ENCODE results near the gene SLC38A10. TPM values are rescaled to one million over a fixed set of nuclear protein-coding genes. Genes with fewer than 3 reads are reported as not detected.

SLC38A10 gene
- total and polyA plus RNA-seq, 2 of the 13 experiments (the other 11 are each of a cell fraction or from before 2014, with no cell fraction given) = 23.4 to 55.8 TPM

- TF ChIP-seq ZNF639 (CRISPR knock-in tag; conservative IDR thresholded peaks at IDR 0.05) = peak; percentile 26; the same call in 1 of the 2 replicates
- peak; percentile 96 for TF ChIP-seq ZNF83 (CRISPR knock-in tag; IDR thresholded peaks at IDR 0.05; ENCODE audit: borderline replicate concordance)
- TF ChIP-seq NR2F2 (IDR thresholded peaks at IDR 0.05; ENCODE audit: borderline replicate concordance, low read depth) = 0 out of 2 replicates have a peak, but pooled peaks have one; percentile 13
- TF ChIP-seq ZNF552 (CRISPR knock-in tag; IDR thresholded peaks at IDR 0.05; ENCODE audit: borderline replicate concordance) = no peak
- TF ChIP-seq ZNF331 (CRISPR knock-in tag; IDR thresholded peaks at IDR 0.05) = no peak; the same call in 1 of the 2 replicates
- 0 out of 2 replicates have a peak, but pooled peaks have one; percentile 37 for TF ChIP-seq ZNF431 (CRISPR knock-in tag; IDR thresholded peaks at IDR 0.05; ENCODE audit: borderline replicate concordance, low read depth)
- TF ChIP-seq KLF16 (CRISPR knock-in tag; IDR thresholded peaks at IDR 0.05) = 0 out of 4 replicates have a peak, but pooled peaks of 1 of the 2 experiments have one; percentile 9
- no peak; the same call in 1 of the 2 replicates for TF ChIP-seq TBX2 (CRISPR knock-in tag; IDR thresholded peaks at IDR 0.05; ENCODE audit: borderline replicate concordance)
- no peak for TF ChIP-seq TMF1 (CRISPR knock-in tag; IDR thresholded peaks at IDR 0.05; ENCODE audit: low read depth)
- peak; percentile 10; the same call in 1 of the 2 replicates for TF ChIP-seq ZNF205 (CRISPR knock-in tag; IDR thresholded peaks at IDR 0.05)
- TF ChIP-seq SRY (CRISPR knock-in tag; IDR thresholded peaks at IDR 0.05) = peak; percentile 36
- peak; percentile 92 for TF ChIP-seq YEATS4 (CRISPR knock-in tag; IDR thresholded peaks at IDR 0.05; ENCODE audit: borderline replicate concordance)
- peak; percentile 88 for TF ChIP-seq KDM2A (CRISPR knock-in tag; IDR thresholded peaks at IDR 0.05; ENCODE audit: borderline replicate concordance, low read depth)
- TF ChIP-seq RBAK (CRISPR knock-in tag; IDR thresholded peaks at IDR 0.05) = no peak
- peak; percentile 81; the same call in 1 of the 2 replicates for TF ChIP-seq KDM5B (CRISPR knock-in tag; IDR thresholded peaks at IDR 0.05; ENCODE audit: borderline replicate concordance)
- TF ChIP-seq ZNF605 (CRISPR knock-in tag; IDR thresholded peaks at IDR 0.05) = peak; percentile 7; the same call in 1 of the 2 replicates
- TF ChIP-seq ZBTB40 (IDR thresholded peaks at IDR 0.05) = no peak
- 0 out of 2 replicates have a peak, but pooled peaks have one; percentile 31 for TF ChIP-seq ZBTB40 (CRISPR knock-in tag; IDR thresholded peaks at IDR 0.05)
- TF ChIP-seq ZNF614 (CRISPR knock-in tag; IDR thresholded peaks at IDR 0.05; ENCODE audit: borderline replicate concordance) = no peak
Observed at GRCh38 chr17:81238815-81239713, 56.0 kb downstream of the SLC38A10 start, which contains the start of the genes NDUFAF8 and TEPSIN (continued).

All from HepG2 (cell line).